Endodermal cell (in vitro differentiated cells): ENCODE data around the gene TPX2. TPM values are rescaled to one million over a fixed set of nuclear protein-coding genes. Genes with fewer than 3 reads are reported as not detected.

Source experiments
- DNase-seq: peaks from one replicate; pipeline ENCODE4 v3.0.0-alpha.2; 2017
- H3K27ac ChIP-seq: 2 replicates; pipeline ENCODE4 v1.5.1; 2013; ENCODE audit warnings: mild to moderate bottlenecking, low read depth, low read length, moderate library complexity
- H3K27me3 ChIP-seq: 2 replicates; pipeline ENCODE4 v1.6.1; 2013; ENCODE audit warnings: mild to moderate bottlenecking, low read length, moderate library complexity; ENCODE audit not compliant: insufficient read depth, control insufficient read depth, poor library complexity, severe bottlenecking
- H3K36me3 ChIP-seq: 2 replicates; pipeline ENCODE4 v1.7.0; 2013; ENCODE audit warnings: mild to moderate bottlenecking, low read length, moderate library complexity; ENCODE audit not compliant: control insufficient read depth, insufficient read depth
- H3K4me1 ChIP-seq: one replicate; pipeline ENCODE4 v1.7.0; 2013; ENCODE audit warnings: low read length; ENCODE audit not compliant: control insufficient read depth, insufficient read depth
- H3K4me3 ChIP-seq: 2 replicates; pipeline ENCODE4 v1.5.1; 2013; ENCODE audit warnings: mild to moderate bottlenecking, low read length, moderate library complexity
- H3K9ac ChIP-seq: 2 replicates; pipeline ENCODE4 v1.6.1; 2013; ENCODE audit warnings: mild to moderate bottlenecking, low read length, moderate library complexity; ENCODE audit not compliant: poor library complexity, severe bottlenecking; ENCODE audit errors: extremely low read depth
- H3K9me3 ChIP-seq: 2 replicates; pipeline ENCODE4 v1.6.1; 2013; ENCODE audit warnings: mild to moderate bottlenecking, low read length, moderate library complexity; ENCODE audit not compliant: control insufficient read depth
- H3K27ac Mint-ChIP-seq: 2 replicates; pipeline ENCODE4 v1.8.0; 2020; ENCODE audit warnings: mixed read lengths
- H3K27me3 Mint-ChIP-seq: 2 replicates; pipeline ENCODE4 v1.8.0; 2021; ENCODE audit warnings: mild to moderate bottlenecking, mixed read lengths; ENCODE audit not compliant: insufficient read depth
- H3K36me3 Mint-ChIP-seq: 2 replicates; pipeline ENCODE4 v1.8.0; 2020; ENCODE audit warnings: low read depth, mixed read lengths
- H3K4me1 Mint-ChIP-seq: 2 replicates; pipeline ENCODE4 v1.8.0; 2020; ENCODE audit warnings: mixed read lengths
- H3K4me3 Mint-ChIP-seq: 2 replicates; pipeline ENCODE4 v1.8.0; 2020; ENCODE audit warnings: mild to moderate bottlenecking, moderate library complexity, mixed read lengths
- H3K9me3 Mint-ChIP-seq: 2 replicates; pipeline ENCODE4 v1.8.0; 2020; ENCODE audit warnings: mild to moderate bottlenecking, mixed read lengths
- WGBS, 2 experiments: methylation state at CpG; one replicate each; pipeline versions ENCODE4 v1.1.5 to v1.1.7; 2013; ENCODE audit warnings: missing lambda C conversion rate in 2 of 2, mixed read lengths in 1 of 2; ENCODE audit not compliant: insufficient coverage in 1 of 2, insufficient read length in 1 of 2; 5-methylcytosine and 5-hydroxymethylcytosine counted together
- total RNA-seq, 2 donors: library from RNA; stranded (reverse); fragmentation: NEBNext Ultra II Directional in 1 of 2; extraction: Animal tissue kit (Norgen Biotek cat#: 25700) in 1 of 2; gene quantifications; 2 replicates in 1 of 2; 3 replicates in 1 of 2; pipeline ENCODE4 v1.2.1, GENCODE V29; 2021
- TF ChIP-seq, protein P1 (sequence below): fragments of 200-600 bp; sonication (generic); conservative IDR thresholded peaks from 2 replicates; pipeline ENCODE4 v1.5.0; 2021; ENCODE audit warnings: antibody characterized with exemption, mild to moderate bottlenecking

Gene TPX2
- total RNA-seq, 2 donors from 2014 or later, result 108 to 118 TPM

DNA sequence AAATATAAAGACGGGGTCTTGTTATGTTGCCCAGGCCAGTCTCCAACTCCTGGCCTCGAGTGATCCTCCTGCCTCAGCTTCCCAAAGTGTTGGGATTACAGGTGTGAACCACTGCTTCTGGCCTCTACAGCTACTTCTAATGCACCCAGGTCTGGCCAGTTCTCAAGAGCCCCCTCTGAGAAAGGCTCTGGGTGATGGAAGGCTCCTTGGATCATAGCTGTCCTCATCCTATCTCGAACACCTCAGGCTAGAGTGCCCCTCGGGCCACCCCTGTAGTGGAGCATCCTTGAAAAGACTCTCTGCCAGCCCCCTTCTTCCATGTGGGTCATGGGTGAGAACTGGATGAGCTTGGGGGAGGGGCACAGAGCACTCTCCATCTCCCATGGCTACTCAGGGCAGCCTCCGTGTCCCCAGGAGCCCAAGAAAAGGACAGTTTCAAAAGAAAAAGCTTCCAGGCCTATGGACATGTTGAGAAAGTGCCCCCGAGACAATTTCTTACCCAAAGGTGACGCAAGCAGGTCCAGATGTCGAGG lies 79.4 kb downstream of the TPX2 start:
- TF ChIP-seq, protein P1, sequence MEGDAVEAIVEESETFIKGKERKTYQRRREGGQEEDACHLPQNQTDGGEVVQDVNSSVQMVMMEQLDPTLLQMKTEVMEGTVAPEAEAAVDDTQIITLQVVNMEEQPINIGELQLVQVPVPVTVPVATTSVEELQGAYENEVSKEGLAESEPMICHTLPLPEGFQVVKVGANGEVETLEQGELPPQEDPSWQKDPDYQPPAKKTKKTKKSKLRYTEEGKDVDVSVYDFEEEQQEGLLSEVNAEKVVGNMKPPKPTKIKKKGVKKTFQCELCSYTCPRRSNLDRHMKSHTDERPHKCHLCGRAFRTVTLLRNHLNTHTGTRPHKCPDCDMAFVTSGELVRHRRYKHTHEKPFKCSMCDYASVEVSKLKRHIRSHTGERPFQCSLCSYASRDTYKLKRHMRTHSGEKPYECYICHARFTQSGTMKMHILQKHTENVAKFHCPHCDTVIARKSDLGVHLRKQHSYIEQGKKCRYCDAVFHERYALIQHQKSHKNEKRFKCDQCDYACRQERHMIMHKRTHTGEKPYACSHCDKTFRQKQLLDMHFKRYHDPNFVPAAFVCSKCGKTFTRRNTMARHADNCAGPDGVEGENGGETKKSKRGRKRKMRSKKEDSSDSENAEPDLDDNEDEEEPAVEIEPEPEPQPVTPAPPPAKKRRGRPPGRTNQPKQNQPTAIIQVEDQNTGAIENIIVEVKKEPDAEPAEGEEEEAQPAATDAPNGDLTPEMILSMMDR, result no peak
- peaks cover 10% of the 10 kb centered on the region for H3K4me1 Mint-ChIP-seq
- peaks cover 3% of the 10 kb centered on the region for H3K27me3 Mint-ChIP-seq
- H3K4me3 ChIP-seq, result no peak overlapping the region
- no peaks in the 10 kb centered on the region for H3K9me3 Mint-ChIP-seq
- no peak overlapping the region for H3K9ac ChIP-seq
- no peak overlapping the region for H3K27ac Mint-ChIP-seq
- no peak for DNase-seq
- no peaks in the 10 kb centered on the region for H3K36me3 ChIP-seq
- no peak overlapping the region for H3K27ac ChIP-seq
- no peak overlapping the region for H3K4me3 Mint-ChIP-seq
- whole genome bisulfite sequencing, 2 experiments, result 88 to 91% methylated on average over 6 to 8 of the region's 8 CpGs
- peaks cover 14% of the 10 kb centered on the region for H3K4me1 ChIP-seq
- H3K36me3 Mint-ChIP-seq, result no peaks in the 10 kb centered on the region
- no peaks in the 10 kb centered on the region for H3K27me3 ChIP-seq
- no peaks in the 10 kb centered on the region for H3K9me3 ChIP-seq

DNA sequence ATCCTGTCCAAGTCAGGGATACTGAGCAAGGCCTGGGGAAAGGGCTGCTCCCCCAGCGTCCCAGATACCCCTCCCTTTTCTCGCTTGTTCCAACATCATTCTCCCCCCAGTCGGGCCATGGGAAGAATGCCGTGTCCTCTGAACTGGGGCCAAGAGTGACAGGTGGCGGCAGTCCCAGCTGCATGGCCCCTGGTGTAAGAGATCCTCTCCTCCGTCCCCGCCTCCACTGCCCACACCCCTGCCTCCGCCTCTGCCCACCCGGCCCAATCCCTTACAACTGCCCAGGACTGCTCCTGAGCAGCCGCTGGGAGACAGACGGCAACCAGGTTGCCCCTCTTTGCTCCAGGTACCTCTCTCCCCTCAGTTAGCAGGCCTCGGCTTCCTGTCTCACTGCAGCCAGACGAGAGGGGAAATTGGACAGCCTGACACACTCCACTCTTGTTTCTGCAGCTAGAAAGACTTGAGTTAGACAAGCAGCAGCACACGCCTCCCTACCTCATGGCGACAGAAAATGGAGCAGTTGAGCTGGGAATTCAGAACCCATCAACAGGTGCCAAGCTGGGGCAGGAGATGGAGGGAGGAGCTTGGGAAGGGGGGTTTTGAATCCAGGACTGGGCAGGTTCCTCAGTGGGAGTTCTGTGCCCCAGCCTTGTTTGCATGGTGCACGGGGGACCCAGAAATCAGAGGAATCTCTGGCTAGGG lies 80.1 kb downstream of the TPX2 start, which contains the start of gene MYLK2:
Gene MYLK2, plus strand, starts transcription at position 274 of the 702 bp plus-strand sequence. Its CDS starts 225 bp downstream, at position 499.
- Histone ChIP-seq H3K27me3 (no peaks in the 10 kb centered on the region), H3K9me3 (no peaks in the 10 kb centered on the region), H3K36me3 (no peaks in the 10 kb centered on the region), H3K4me1 (peaks cover 14% of the 10 kb centered on the region), H3K4me3 (no peak within 1 kb of the TSS), H3K27ac (no peak within 1 kb of the TSS), H3K9ac (no peak within 1 kb of the TSS)
- Mint-ChIP-seq H3K36me3 (no peaks in the 10 kb centered on the region), H3K27me3 (peaks cover 3% of the 10 kb centered on the region), H3K4me1 (peaks cover 10% of the 10 kb centered on the region), H3K9me3 (no peaks in the 10 kb centered on the region), H3K27ac (no peak within 1 kb of the TSS), H3K4me3 (no peak within 1 kb of the TSS)
- TF ChIP-seq, protein P1, result no peak
- no peak for DNase-seq
- 88 to 94% methylated on average over 12 to 16 of the region's 16 CpGs for WGBS, 2 experiments

DNA sequence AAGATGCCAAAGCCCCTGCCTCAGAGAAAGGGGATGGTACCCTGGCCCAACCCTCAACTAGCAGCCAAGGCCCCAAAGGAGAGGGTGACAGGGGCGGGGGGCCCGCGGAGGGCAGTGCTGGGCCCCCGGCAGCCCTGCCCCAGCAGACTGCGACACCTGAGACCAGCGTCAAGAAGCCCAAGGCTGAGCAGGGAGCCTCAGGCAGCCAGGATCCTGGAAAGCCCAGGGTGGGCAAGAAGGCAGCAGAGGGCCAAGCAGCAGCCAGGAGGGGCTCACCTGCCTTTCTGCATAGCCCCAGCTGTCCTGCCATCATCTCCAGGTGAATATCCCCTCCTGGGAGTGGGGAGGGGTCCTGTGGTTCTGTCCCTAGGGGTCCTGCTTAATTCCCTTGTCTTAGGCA lies 81.1 kb downstream of the TPX2 start:
- Histone ChIP-seq H3K27ac (no peak overlapping the region), H3K27me3 (no peaks in the 10 kb centered on the region), H3K9me3 (no peaks in the 10 kb centered on the region), H3K36me3 (no peaks in the 10 kb centered on the region), H3K4me1 (peaks cover 12% of the 10 kb centered on the region), H3K9ac (no peak overlapping the region), H3K4me3 (no peak overlapping the region)
- TF ChIP-seq, protein P1, result no peak
- Mint-ChIP-seq H3K27ac (no peak overlapping the region), H3K36me3 (no peaks in the 10 kb centered on the region), H3K9me3 (no peaks in the 10 kb centered on the region), H3K27me3 (peaks cover 3% of the 10 kb centered on the region), H3K4me1 (peaks cover 7% of the 10 kb centered on the region), H3K4me3 (no peak overlapping the region)
- DNase-seq, result no peak
- 66 to 83% methylated on average over 3 to 6 of the region's 6 CpGs for WGBS, 2 experiments
